HEK293 (cell line): Measurements from ENCODE around the gene CLP1.
A peak's percentile ranks its signal among the peaks of the same experiment; 100 is the strongest.

Experiments
- CTCF ChIA-PET: fragments of 350-600 bp; formaldehyde crosslinking; extraction: SDS; loops from one replicate; lab custom pipeline; 2021; ENCODE audit warnings: antibody characterized with exemption; lab: Yijun Ruan, JAX
- POLR2A ChIA-PET: fragments of 300-600 bp; formaldehyde crosslinking; extraction: SDS; loops from one replicate; lab custom pipeline; 2020; ENCODE audit warnings: antibody characterized with exemption, inconsistent platforms; lab: Yijun Ruan, JAX
- H3K27ac ChIP-seq: fragments of 200-500 bp; sonication (Bioruptor generic); 2 replicates; pipeline ENCODE4 v1.5.1; 2014; ENCODE audit warnings: low read depth, low read length, control low read depth, inconsistent platforms; ENCODE audit errors: extremely low read depth
- H3K36me3 ChIP-seq, 2 experiments: fragments of 200-500 bp in 1 of 2; sonication (Bioruptor generic) in 1 of 2; 1 replicate in 1 of 2; 2 replicates in 1 of 2; pipeline ENCODE4 v1.5.1; 2014 to 2017; ENCODE audit warnings: inconsistent platforms in 2 of 2, low read length in 2 of 2; ENCODE audit not compliant: control insufficient read depth in 2 of 2, insufficient read depth in 1 of 2
- H3K4me1 ChIP-seq: fragments of 200-500 bp; sonication (Bioruptor generic); 2 replicates; pipeline ENCODE4 v1.5.1; 2014; ENCODE audit warnings: mild to moderate bottlenecking, low read length, inconsistent platforms; ENCODE audit not compliant: control insufficient read depth, insufficient read depth
- H3K4me3 ChIP-seq: 2 replicates; pipeline ENCODE4 v1.5.1; 2011; ENCODE audit warnings: low read depth, mild to moderate bottlenecking, control low read depth, low read length, moderate library complexity
- H3K9me3 ChIP-seq: fragments of 200-500 bp; sonication (Bioruptor generic); 2 replicates; pipeline ENCODE4 v1.5.1; 2014; ENCODE audit warnings: low read depth, low read length, inconsistent platforms; ENCODE audit not compliant: control insufficient read depth, insufficient read depth
- KLF8 ChIP-seq: fragments of 450-650 bp; formaldehyde crosslinking; IDR thresholded peaks from 2 replicates; pipeline ENCODE4 v1.5.1; 2016; ENCODE audit warnings: missing biosample characterization, missing genetic modification characterization
- KLF9 ChIP-seq: fragments of 450-650 bp; formaldehyde crosslinking; IDR thresholded peaks from 2 replicates; pipeline ENCODE4 v1.5.1; 2016; ENCODE audit warnings: missing biosample characterization, missing genetic modification characterization, low read depth
- OSR2 ChIP-seq: fragments of 450-650 bp; formaldehyde crosslinking; IDR thresholded peaks from 2 replicates; pipeline ENCODE4 v1.5.1; 2016; ENCODE audit warnings: missing biosample characterization, missing genetic modification characterization
- ZNF202 ChIP-seq: fragments of 450-650 bp; formaldehyde crosslinking; IDR thresholded peaks from 2 replicates; pipeline ENCODE4 v1.5.1; 2016; ENCODE audit warnings: missing biosample characterization, missing genetic modification characterization, borderline replicate concordance
- ZNF223 ChIP-seq: fragments of 450-650 bp; formaldehyde crosslinking; IDR thresholded peaks from 2 replicates; pipeline ENCODE4 v1.5.1; 2016; ENCODE audit warnings: missing biosample characterization, missing genetic modification characterization
- ZNF23 ChIP-seq: fragments of 450-650 bp; formaldehyde crosslinking; IDR thresholded peaks from 2 replicates; pipeline ENCODE4 v1.5.1; 2016; ENCODE audit warnings: missing biosample characterization, missing genetic modification characterization, borderline replicate concordance
- ZNF391 ChIP-seq: fragments of 450-650 bp; formaldehyde crosslinking; IDR thresholded peaks from 2 replicates; pipeline ENCODE4 v1.5.1; 2016; ENCODE audit warnings: low read depth, missing biosample characterization, missing genetic modification characterization, borderline replicate concordance
- ZNF548 ChIP-seq: fragments of 450-650 bp; formaldehyde crosslinking; IDR thresholded peaks from 2 replicates; pipeline ENCODE4 v1.5.1; 2016; ENCODE audit warnings: missing biosample characterization, missing genetic modification characterization
- ZNF560 ChIP-seq: fragments of 450-650 bp; formaldehyde crosslinking; IDR thresholded peaks from 2 replicates; pipeline ENCODE4 v1.5.1; 2017; ENCODE audit warnings: missing biosample characterization, missing genetic modification characterization, borderline replicate concordance
- ZNF664 ChIP-seq: fragments of 450-650 bp; formaldehyde crosslinking; IDR thresholded peaks from 2 replicates; pipeline ENCODE4 v1.5.1; 2016; ENCODE audit warnings: missing biosample characterization, missing genetic modification characterization
- ZNF837 ChIP-seq: fragments of 450-650 bp; formaldehyde crosslinking; IDR thresholded peaks from 2 replicates; pipeline ENCODE4 v1.5.1; 2016; ENCODE audit warnings: missing biosample characterization, missing genetic modification characterization
- TF ChIP-seq, protein P1 (sequence below): fragments of 450-650 bp; formaldehyde crosslinking; IDR thresholded peaks from 2 replicates; pipeline ENCODE4 v1.5.1; 2017; ENCODE audit warnings: missing biosample characterization, missing genetic modification characterization
- TF ChIP-seq, protein P2 (sequence below): sonication (generic); formaldehyde crosslinking; IDR thresholded peaks from 2 replicates; pipeline ENCODE4 v1.8.1; 2022; ENCODE audit warnings: mild to moderate bottlenecking, moderate library complexity, missing genetic modification reagents
- TF ChIP-seq, protein P3 (sequence below): fragments of 450-650 bp; formaldehyde crosslinking; IDR thresholded peaks from 2 replicates; pipeline ENCODE4; 2016; ENCODE audit warnings: missing biosample characterization, missing genetic modification characterization
- TF ChIP-seq, protein P4 (sequence below): fragments of 450-650 bp; formaldehyde crosslinking; IDR thresholded peaks from 2 replicates; pipeline ENCODE4 v1.5.1; 2017; ENCODE audit warnings: missing biosample characterization, missing genetic modification characterization
- TF ChIP-seq, protein P5 (sequence below): fragments of 450-650 bp; formaldehyde crosslinking; IDR thresholded peaks from 2 replicates; pipeline ENCODE4 v1.5.1; 2016; ENCODE audit warnings: missing biosample characterization, missing genetic modification characterization, low read depth

Gene CLP1

DNA sequence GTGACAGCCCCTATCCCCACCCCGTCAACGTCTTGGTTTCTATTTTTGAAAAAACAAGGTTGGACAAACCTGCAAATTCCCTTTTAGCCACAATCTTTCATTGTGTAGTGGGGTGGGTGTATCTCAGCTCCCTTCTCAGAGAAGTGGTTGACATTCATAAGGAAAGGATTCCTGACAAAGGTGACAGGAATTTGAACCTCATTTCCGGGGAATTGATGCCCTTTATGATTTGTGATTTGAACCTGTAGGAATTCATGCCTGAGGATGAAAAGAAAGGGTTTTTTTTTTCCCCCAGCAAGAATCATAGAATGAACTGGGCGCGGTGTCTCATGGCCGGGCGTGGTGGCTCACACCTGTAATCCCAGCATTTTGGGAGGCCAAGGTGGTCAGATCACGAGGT, 22.3 kb upstream of the CLP1 start:
- CTCF ChIA-PET = interaction anchor here (0.7 to 3.2 kb wide), 4 partner anchors 10 to 517 kb away, joined by 3 to 21 read pairs (median 7); no protein-coding TSS in a partner anchor
- POLR2A ChIA-PET = no interaction called here
- Histone ChIP-seq H3K27ac (no peak overlapping the region), H3K9me3 (no peaks in the 10 kb centered on the region), H3K4me3 (no peak overlapping the region), H3K36me3 (no peaks in the 10 kb centered on the region), H3K4me1 (no peaks in the 10 kb centered on the region; the same call in 1 of the 2 replicates)
- TF ChIP-seq, protein P1, sequence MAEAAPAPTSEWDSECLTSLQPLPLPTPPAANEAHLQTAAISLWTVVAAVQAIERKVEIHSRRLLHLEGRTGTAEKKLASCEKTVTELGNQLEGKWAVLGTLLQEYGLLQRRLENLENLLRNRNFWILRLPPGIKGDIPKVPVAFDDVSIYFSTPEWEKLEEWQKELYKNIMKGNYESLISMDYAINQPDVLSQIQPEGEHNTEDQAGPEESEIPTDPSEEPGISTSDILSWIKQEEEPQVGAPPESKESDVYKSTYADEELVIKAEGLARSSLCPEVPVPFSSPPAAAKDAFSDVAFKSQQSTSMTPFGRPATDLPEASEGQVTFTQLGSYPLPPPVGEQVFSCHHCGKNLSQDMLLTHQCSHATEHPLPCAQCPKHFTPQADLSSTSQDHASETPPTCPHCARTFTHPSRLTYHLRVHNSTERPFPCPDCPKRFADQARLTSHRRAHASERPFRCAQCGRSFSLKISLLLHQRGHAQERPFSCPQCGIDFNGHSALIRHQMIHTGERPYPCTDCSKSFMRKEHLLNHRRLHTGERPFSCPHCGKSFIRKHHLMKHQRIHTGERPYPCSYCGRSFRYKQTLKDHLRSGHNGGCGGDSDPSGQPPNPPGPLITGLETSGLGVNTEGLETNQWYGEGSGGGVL (tag by site-specific recombination) = no peak
- TF ChIP-seq ZNF837 (tag by site-specific recombination) (no peak), ZNF391 (no peak), KLF9 (tag by site-specific recombination) (no peak), ZNF664 (tag by site-specific recombination) (no peak), ZNF548 (no peak), ZNF223 (tag by site-specific recombination) (no peak), ZNF560 (tag by site-specific recombination) (no peak), KLF8 (tag by site-specific recombination) (no peak), OSR2 (tag by site-specific recombination) (no peak), ZNF23 (no peak)
- TF ChIP-seq, protein P2, sequence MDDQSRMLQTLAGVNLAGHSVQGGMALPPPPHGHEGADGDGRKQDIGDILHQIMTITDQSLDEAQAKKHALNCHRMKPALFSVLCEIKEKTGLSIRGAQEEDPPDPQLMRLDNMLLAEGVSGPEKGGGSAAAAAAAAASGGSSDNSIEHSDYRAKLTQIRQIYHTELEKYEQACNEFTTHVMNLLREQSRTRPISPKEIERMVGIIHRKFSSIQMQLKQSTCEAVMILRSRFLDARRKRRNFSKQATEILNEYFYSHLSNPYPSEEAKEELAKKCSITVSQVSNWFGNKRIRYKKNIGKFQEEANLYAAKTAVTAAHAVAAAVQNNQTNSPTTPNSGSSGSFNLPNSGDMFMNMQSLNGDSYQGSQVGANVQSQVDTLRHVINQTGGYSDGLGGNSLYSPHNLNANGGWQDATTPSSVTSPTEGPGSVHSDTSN (CRISPR knock-in tag) = no peak
- TF ChIP-seq, protein P3, sequence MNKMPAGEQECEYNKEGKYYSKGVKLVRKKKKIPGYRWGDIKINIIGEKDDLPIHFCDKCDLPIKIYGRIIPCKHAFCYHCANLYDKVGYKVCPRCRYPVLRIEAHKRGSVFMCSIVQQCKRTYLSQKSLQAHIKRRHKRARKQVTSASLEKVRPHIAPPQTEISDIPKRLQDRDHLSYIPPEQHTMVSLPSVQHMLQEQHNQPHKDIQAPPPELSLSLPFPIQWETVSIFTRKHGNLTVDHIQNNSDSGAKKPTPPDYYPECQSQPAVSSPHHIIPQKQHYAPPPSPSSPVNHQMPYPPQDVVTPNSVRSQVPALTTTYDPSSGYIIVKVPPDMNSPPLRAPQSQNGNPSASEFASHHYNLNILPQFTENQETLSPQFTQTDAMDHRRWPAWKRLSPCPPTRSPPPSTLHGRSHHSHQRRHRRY (tag by site-specific recombination) = no peak
- TF ChIP-seq, protein P4, sequence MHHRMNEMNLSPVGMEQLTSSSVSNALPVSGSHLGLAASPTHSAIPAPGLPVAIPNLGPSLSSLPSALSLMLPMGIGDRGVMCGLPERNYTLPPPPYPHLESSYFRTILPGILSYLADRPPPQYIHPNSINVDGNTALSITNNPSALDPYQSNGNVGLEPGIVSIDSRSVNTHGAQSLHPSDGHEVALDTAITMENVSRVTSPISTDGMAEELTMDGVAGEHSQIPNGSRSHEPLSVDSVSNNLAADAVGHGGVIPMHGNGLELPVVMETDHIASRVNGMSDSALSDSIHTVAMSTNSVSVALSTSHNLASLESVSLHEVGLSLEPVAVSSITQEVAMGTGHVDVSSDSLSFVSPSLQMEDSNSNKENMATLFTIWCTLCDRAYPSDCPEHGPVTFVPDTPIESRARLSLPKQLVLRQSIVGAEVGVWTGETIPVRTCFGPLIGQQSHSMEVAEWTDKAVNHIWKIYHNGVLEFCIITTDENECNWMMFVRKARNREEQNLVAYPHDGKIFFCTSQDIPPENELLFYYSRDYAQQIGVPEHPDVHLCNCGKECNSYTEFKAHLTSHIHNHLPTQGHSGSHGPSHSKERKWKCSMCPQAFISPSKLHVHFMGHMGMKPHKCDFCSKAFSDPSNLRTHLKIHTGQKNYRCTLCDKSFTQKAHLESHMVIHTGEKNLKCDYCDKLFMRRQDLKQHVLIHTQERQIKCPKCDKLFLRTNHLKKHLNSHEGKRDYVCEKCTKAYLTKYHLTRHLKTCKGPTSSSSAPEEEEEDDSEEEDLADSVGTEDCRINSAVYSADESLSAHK = no peak
- TF ChIP-seq, protein P5, sequence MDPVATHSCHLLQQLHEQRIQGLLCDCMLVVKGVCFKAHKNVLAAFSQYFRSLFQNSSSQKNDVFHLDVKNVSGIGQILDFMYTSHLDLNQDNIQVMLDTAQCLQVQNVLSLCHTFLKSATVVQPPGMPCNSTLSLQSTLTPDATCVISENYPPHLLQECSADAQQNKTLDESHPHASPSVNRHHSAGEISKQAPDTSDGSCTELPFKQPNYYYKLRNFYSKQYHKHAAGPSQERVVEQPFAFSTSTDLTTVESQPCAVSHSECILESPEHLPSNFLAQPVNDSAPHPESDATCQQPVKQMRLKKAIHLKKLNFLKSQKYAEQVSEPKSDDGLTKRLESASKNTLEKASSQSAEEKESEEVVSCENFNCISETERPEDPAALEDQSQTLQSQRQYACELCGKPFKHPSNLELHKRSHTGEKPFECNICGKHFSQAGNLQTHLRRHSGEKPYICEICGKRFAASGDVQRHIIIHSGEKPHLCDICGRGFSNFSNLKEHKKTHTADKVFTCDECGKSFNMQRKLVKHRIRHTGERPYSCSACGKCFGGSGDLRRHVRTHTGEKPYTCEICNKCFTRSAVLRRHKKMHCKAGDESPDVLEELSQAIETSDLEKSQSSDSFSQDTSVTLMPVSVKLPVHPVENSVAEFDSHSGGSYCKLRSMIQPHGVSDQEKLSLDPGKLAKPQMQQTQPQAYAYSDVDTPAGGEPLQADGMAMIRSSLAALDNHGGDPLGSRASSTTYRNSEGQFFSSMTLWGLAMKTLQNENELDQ (tag by site-specific recombination) = no peak

DNA sequence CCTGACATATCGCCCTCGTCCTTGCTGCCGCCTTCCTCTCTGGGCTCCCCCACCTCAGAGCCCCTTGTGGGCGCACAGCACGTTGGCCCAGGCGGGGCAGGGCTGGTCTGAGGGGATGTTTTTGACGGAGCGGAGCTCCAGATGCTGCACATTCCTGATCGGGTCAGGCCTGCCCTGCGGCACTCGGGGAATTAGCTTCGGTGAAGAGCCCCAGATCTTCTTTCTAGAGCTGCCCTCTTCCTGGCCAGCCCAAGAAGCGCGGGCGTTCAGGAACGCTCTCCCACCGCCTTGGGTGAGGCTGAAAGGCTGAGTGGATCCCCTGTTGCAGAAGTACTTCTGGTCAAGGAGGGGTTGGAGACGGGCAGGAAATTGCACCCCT, 19.9 kb upstream of the CLP1 start:
- CTCF ChIA-PET = interaction anchor here (1.5 to 8.6 kb wide), 2 partner anchors 67 to 111 kb away, joined by 11 to 183 read pairs; partner anchors contain the start of gene UBE2L6
- POLR2A ChIA-PET = no interaction called here
- Histone ChIP-seq H3K9me3 (no peaks in the 10 kb centered on the region), H3K36me3 (no peaks in the 10 kb centered on the region), H3K4me3 (peak overlapping the region; percentile 70), H3K4me1 (no peaks in the 10 kb centered on the region; the same call in 1 of the 2 replicates), H3K27ac (no peak overlapping the region; the same call in 1 of the 2 replicates)
- TF ChIP-seq ZNF202 = no peak
